GM21786 (cell line): ENCODE data around the gene BSDC1.

Source experiments
- ATAC-seq: cut with Tn5 transposase; IDR thresholded peaks from one replicate; pipeline ENCODE4 v1.9.1; 2021; ENCODE audit not compliant: unreplicated experiment

Gene BSDC1

DNA sequence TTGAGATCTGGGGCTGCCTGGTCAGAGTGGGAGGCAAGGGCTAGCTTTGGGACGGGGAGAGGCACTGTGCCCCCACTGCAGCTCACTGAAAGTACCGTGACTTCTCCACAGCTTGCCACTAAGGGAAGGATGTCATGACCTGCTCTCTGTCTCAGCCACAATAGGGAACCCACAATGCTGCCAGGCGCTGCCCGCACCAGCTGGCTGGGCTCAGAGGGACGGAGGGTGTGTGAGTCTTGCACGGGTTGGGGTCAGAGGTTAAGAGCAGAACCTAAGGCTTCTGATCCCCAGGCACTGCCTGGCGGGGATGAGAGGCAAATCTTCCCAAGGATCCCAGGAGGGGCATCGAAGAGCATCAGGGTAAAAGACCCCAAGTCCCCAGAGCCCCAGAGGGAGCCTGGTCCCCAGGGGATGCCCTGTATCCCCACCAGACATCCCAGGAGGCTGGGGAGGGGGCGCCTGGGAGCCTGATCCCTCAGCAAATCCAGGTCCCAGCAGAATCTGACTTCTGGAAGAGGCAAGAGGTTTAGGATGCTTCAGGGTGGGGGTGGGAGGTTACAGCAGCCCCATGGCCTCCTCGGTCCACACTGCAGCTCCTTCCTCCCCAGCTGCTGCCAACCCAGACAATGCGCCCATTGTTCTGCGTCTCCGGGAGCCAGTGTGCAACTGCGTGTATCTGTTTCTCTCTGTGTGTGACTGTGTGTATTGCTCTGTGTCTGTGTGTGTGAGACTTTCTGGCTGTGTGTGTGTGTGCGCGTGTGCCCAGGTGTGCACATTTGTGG lies 56.2 kb downstream of the BSDC1 start:
- peak; percentile 24 for ATAC-seq

DNA sequence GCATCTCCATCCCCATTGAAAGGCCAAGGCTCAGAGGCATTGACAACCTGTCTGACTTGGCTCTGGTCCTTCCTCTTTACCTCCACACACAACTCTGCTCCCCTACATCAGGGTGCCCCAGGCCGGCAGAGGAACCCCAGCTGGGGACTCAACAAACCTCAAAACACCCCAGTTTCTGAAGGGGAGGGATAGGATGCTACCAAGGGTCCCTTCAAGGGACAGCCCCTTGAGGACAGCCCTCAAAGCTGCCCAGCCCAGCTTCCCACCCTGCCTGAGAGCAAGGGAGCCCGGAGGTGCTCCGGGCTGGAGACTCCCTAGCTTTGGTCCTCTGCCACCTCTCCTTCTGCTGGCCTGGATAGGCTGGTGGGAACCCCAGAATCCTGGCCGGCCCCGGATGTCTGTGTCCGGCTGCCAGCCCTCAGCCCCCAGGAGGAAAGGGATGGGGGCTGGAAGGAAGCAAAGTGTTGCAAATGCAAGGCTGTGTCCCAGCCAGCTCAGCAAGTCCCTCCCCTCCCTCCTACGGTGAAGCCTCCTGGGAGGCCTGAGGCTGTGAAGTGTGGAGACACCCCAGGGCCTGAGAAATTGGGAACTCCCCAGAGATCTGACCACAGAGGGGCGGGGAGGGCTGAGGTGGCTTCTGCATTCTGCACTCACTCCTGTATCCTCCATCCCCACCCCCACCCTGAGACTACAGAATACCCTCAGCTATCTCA lies 57.1 kb downstream of the BSDC1 start:
- ATAC-seq = peak; percentile 36

DNA sequence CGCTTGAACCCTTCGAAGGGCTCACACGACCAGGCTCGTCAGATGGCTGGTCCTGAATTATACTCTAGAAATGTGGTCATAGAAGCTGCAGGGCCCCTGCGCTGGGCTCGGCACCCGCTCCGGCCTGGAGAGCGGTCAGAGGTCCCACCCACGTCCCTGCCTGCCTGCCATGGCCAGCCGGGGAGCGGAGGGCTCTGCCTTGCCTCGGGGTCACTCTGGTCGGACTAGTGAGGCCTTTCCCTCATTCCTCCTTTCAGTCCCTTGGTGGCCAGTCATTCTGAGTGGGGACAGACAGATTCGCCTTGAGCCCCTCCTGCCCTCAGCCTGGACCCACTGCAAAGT lies 57.7 kb downstream of the BSDC1 start:
- no peak for ATAC-seq

DNA sequence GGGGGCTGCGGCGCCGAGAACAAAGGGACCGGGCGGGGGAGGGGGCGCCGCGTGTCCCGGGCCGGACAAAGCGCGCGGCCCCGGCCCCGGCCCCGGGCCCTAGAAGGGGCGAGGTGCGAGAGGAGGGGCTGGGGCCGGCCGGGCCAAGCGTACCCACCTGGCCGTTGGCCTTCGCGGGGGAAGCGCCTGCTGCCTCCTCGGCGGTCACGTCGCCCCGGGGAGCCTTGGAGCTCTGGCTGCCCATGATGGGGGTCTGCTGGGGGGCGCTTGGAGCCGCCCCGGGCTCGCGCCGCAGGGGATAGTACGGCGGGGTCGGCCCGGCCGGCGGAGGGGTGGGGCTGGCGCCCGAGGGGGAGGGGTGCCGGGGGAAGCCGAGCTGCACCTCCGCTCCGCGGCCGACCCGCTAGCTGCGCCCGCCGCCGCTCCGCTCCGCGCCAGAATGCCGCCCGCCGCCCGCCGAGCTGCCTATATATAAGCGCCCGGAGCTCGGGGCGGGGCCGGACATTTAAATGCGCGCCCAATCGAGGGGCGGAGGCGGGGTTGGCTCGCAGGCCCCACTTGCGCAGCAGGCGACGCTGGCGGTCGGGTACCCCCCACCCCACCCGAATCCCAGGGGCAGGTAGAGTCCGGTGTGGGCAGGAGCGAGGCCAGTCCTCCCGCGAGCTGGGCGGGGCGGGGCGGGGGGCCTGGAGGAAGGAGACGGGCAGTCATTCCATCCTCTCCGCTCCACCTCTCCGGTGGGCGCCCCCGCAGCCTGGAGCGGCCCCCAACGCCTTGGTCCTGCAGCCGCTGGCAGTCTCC lies 58.3 kb downstream of the BSDC1 start, which contains the start of gene MARCKSL1:
Gene MARCKSL1 (minus strand): TSS at position 444 of the 801 bp plus-strand sequence. CDS start 200 bp downstream, at position 244.
- peak; percentile 24 for ATAC-seq

DNA sequence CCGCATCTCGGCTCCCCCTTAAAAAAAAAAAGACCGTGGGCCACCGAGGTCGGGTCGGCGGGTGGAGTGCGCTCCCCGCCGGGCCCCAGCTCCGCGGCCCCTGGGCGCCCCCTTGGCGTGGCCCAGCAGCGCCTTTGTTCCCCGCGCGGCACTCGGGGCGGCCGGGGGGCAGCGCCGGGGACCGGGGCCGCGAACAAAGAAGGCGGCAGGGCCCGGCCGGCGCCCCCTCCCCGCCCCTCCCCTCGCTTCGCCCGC lies 58.8 kb downstream of the BSDC1 start:
- no peak for ATAC-seq

- no peak for ATAC-seq
These were observed 59.2 kb downstream of the BSDC1 start for GRCh38 chr1:32334864-32335534.

DNA sequence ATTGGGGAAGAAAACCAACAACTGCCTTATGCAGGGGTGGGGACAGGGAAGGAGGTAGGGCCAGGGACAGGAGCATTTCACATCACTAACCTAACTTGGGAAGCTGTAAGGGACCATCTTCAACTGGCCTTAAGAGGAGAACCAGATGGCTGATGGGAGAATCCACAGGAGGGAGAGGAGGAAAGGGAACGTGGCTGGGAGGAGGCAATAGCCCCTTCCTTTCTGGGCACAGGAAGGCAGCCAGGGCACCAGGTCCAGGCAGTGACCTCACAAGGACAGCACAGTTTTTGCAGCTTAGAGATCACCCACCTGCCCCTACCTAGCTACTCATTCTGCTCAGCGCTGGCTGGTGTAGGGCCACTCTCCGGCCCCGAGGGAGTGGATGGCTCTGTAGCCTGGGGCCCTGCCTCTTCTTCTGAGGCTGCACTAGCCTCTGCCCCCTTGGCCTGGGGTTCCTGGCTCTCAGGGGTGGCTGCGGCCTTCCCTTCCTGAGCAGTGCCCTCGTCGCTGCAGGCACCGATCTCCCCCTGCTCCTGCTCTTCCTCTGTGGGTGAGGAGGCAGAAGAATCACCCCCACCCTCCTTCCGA lies 59.9 kb downstream of the BSDC1 start:
- ATAC-seq = no peak

GRCh38 chr1:32333251-32333963 lies 60.8 kb downstream of the BSDC1 start:
- no peak for ATAC-seq

DNA sequence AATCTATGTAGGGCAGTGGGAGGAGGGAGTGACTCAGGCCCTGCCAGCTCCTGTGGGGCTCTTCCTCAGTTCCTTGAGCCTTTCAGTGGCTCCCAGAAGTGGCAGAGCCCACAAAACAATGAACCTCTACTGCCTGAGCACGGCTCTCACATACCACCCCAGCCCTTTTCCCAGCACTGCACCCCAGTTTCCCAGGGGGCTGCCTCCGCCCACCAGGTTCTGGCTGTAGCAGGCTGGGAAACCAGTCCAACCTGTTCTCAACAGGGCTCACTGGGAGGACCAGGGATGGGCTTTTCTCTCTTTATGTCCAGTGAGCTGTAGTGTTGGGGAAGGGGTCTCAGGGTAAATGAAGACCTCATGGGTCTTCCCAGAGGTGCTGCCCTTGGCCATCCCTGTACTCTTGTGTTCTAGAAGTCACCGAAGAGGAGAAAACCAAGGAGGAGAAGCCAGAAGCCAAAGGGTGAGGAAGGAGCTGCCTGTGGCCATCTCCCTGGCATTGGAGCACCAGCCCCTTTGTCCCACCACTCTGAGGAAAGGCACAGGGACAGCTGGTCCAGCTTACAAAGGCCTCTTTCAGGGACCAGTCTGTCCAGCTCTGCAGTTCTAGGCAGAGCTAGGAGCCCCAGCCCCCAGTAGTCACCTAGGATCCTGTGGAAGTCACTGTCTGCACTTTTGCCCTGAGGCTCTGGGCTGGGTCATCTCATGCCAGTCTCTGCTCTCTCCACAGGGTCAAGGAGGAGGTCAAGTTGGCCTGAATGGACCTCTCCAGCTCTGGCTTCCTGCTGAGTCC lies 61.8 kb downstream of the BSDC1 start:
- no peak for ATAC-seq

DNA sequence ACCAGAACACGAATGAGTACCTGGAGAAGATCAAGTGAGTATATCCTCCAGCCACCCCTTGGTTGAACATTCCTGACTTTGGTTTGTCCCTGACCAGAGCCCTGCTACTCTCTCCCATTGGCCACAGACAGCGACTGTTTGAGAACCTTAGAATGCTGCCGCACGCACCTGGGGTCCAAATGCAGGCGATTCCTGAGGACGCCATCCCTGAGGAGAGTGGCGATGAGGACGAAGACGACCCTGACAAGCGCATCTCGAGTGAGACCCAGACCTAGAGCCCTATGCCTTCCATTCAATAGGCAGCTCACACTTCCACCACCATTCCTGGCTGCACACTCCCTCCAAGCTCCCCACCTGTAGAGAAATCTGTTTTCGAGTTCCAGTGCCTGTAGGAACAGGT lies 62.7 kb downstream of the BSDC1 start:
- ATAC-seq = no peak

DNA sequence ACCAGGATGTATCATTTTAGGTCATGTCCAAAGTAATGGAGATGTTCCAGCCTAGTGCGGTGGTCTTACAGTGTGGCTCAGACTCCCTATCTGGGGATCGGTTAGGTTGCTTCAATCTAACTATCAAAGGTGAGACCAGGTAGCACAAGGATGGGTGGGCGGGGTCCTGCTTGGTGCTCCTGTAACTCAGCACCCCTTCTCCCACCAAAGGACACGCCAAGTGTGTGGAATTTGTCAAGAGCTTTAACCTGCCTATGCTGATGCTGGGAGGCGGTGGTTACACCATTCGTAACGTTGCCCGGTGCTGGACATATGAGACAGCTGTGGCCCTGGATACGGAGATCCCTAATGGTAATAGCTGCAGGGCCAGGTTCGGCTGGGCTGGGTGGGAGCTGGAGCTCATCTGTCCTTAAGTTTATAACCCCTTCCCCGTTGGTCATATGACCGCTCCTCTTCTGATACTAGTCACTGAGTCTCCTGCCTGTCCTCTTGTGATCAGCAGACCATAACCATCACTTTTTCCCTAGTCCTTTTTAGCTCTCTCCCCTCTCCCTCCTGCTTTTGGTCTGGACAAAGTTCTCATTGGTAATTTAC lies 63.6 kb downstream of the BSDC1 start:
- no peak for ATAC-seq

GRCh38 chr1:32329931-32330466 lies 64.2 kb downstream of the BSDC1 start:
- ATAC-seq = no peak

- no peak for ATAC-seq
These were observed 67.0 kb downstream of the BSDC1 start for GRCh38 chr1:32327204-32327603.

- no peak for ATAC-seq
These were observed 72.4 kb downstream of the BSDC1 start for GRCh38 chr1:32321712-32322291.

- no peak for ATAC-seq
These were observed 75.9 kb downstream of the BSDC1 start for GRCh38 chr1:32318127-32318869.

DNA sequence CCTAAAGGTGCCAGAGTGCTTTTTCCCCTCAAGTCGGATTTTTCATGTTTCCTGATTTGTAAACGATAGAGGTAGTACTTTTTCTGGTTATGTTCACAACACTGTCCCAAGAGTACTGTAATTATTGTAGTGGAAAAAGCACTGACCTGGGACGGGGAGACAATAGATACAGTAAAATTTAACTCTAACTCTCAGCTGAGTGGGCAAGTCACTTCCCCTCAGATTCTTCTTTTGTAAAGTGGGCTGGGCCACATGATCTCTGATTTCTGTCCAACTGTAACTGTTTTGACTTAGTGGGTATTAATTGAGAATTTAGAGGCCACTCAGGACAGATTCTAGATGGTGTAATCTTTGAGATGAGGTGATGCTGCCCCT lies 77.4 kb downstream of the BSDC1 start:
- ATAC-seq = no peak
